ENCODE results near the gene KAT8.

DNA sequence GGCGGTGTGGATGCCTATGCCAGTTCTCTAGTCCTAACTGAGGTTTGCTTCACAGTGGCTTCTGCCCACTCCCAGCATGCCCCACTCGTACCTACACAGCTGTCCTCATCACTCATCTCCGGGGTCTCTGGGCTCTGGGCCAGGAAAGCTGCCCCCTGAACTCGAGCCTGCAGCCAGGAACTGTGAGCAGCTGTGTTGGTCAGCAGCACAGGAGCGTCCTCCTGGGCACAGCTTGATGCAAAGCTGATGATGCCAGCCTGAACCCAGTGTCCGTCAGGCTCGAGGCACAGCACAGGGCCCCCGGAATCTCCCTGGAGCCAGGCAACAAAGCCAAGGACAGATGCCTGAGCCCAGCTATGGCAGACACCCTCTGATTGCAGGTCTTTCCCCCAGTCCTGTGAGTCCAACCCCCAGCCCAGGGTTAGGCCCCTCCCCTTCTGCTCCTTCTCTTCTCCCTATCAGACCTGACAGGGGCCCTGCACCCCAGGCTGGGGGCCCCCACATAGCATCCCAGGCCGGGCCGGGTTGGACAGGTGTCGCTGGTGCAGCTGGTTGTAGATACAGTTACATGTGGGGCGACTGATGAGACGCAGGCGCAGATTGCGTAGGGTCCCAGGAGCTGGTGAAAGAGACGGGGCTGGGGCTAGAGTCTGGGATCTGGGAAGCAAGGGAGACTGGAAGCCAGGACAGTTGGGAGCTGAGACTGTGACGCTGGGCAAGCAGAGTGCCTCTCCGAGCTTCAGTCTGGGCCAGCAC is 31.4 kb upstream of the KAT8 start:
- no peak for TF ChIP-seq CTCF (IDR thresholded peaks at IDR 0.05)
- TF ChIP-seq POLR2A (IDR thresholded peaks at IDR 0.05) = no peak
